B cell (primary cell): ENCODE data around the gene ARHGAP42. TPM values are rescaled to one million over a fixed set of nuclear protein-coding genes. Genes with fewer than 3 reads are reported as not detected.

Experiments
- ATAC-seq: fragments of 200-7000 bp; cut with Tn5 transposase; one replicate; pipeline ENCODE4 v1.10.0; 2021; ENCODE audit warnings: low read depth, mild to moderate bottlenecking, moderate number of reproducible peaks, moderate library complexity
- CTCF ChIA-PET: fragments of 350-600 bp; sonication (Branson Sonifier 250); formaldehyde crosslinking; loops from one replicate; lab custom pipeline; 2021; ENCODE audit warnings: antibody characterized with exemption, inconsistent platforms; lab: Charles Lee
- POLR2A ChIA-PET: fragments of 350-600 bp; sonication (Branson Sonifier 250); formaldehyde crosslinking; loops from one replicate; lab custom pipeline; 2021; ENCODE audit warnings: antibody characterized with exemption; lab: Charles Lee
- DNase-seq: peaks from one replicate; pipeline ENCODE4 v3.0.0; 2013
- H2AFZ ChIP-seq: 2 replicates; pipeline ENCODE4 v1.6.1; 2012; ENCODE audit warnings: mild to moderate bottlenecking, low read depth, low read length; ENCODE audit not compliant: insufficient read depth, poor library complexity, severe bottlenecking
- H3K27ac ChIP-seq, 2 donors: 1 replicate in 1 of 2; 2 replicates in 1 of 2; pipeline ENCODE4 v1.5.1; 2012 to 2013; ENCODE audit warnings: low read length in 2 of 2, mild to moderate bottlenecking in 2 of 2, moderate library complexity in 1 of 2
- H3K27me3 ChIP-seq, 4 experiments: fragments of 200-600 bp in 1 of 4; sonication (generic) in 1 of 4; replicated peaks in 1 of 4; 1 replicate in 2 of 4; 2 replicates in 2 of 4; pipeline versions ENCODE4 v1.6.1 to v1.7.0; 2013 to 2016; ENCODE audit warnings: low read length in 3 of 4, mild to moderate bottlenecking in 2 of 4, mixed read lengths in 1 of 4, moderate library complexity in 1 of 4; ENCODE audit not compliant: insufficient read depth in 4 of 4, control insufficient read depth in 3 of 4; ENCODE audit errors: control extremely low read depth in 1 of 4
- H3K36me3 ChIP-seq, 2 experiments: replicated peaks in 1 of 2; 1 replicate in 1 of 2; 2 replicates in 1 of 2; pipeline versions ENCODE4 v1.6.1 to v1.7.1; 2013; ENCODE audit warnings: low read length in 1 of 2; ENCODE audit not compliant: insufficient read depth in 2 of 2, control insufficient read depth in 1 of 2; ENCODE audit errors: control extremely low read depth in 1 of 2, extremely low read depth in 1 of 2
- H3K4me1 ChIP-seq, 2 donors: fragments of 200-600 bp in 1 of 2; sonication (generic) in 1 of 2; 1 replicate in 1 of 2; 2 replicates in 1 of 2; pipeline versions ENCODE4 v1.5.1 to v1.6.1; 2013 to 2017; ENCODE audit warnings: low read length in 2 of 2; ENCODE audit not compliant: control insufficient read depth in 2 of 2, insufficient read depth in 2 of 2
- H3K4me2 ChIP-seq: replicated peaks from 2 replicates; pipeline ENCODE3; 2012; ENCODE audit warnings: mild to moderate bottlenecking, low read depth, low read length; ENCODE audit not compliant: poor library complexity, severe bottlenecking
- H3K4me3 ChIP-seq, 5 experiments: fragments of 200-600 bp in 1 of 5; sonication (generic) in 1 of 5; 1 replicate in 3 of 5; 2 replicates in 2 of 5; pipeline versions ENCODE4 v1.5.1 to v1.7.0; 2011 to 2016; ENCODE audit warnings: low read length in 4 of 5, mild to moderate bottlenecking in 4 of 5, low read depth in 2 of 5, control low read depth in 1 of 5, moderate library complexity in 1 of 5; ENCODE audit not compliant: insufficient read depth in 1 of 5; ENCODE audit errors: control extremely low read depth in 1 of 5, extremely low read depth in 1 of 5
- H3K79me2 ChIP-seq: fragments of 200-600 bp; sonication (generic); one replicate; pipeline ENCODE4 v1.6.0; 2016; ENCODE audit warnings: low read length; ENCODE audit not compliant: control insufficient read depth, insufficient read depth
- H3K9ac ChIP-seq: fragments of 200-600 bp; sonication (generic); 2 replicates; pipeline ENCODE4 v1.6.1; 2017; ENCODE audit warnings: mild to moderate bottlenecking, low read length, moderate library complexity
- H3K9me3 ChIP-seq, 3 donors: one replicate each; pipeline versions ENCODE4 v1.6.1 to v1.7.1; 2013; ENCODE audit warnings: low read length in 2 of 3; ENCODE audit not compliant: control insufficient read depth in 2 of 3, insufficient read depth in 1 of 3; ENCODE audit errors: control extremely low read depth in 1 of 3
- H4K20me1 ChIP-seq: 2 replicates; pipeline ENCODE4 v1.6.0; 2012; ENCODE audit warnings: mild to moderate bottlenecking, low read length; ENCODE audit not compliant: insufficient read depth, control insufficient read depth, poor library complexity, severe bottlenecking
- H3K27ac Mint-ChIP-seq: one replicate; pipeline ENCODE4 v1.8.0; 2021; ENCODE audit warnings: mixed read lengths
- H3K27me3 Mint-ChIP-seq: one replicate; pipeline ENCODE4 v1.8.0; 2021; ENCODE audit warnings: mixed read lengths
- H3K4me1 Mint-ChIP-seq: one replicate; pipeline ENCODE4 v1.8.0; 2021; ENCODE audit warnings: mixed read lengths
- H3K4me3 Mint-ChIP-seq: one replicate; pipeline ENCODE4 v1.8.0; 2021; ENCODE audit warnings: mixed read lengths
- H3K9me3 Mint-ChIP-seq: one replicate; pipeline ENCODE4 v1.8.0; 2022; ENCODE audit warnings: mixed read lengths; ENCODE audit not compliant: insufficient read depth
- EZH2 ChIP-seq: IDR thresholded peaks from 2 replicates; pipeline ENCODE4 v1.6.1; 2012; ENCODE audit warnings: borderline replicate concordance, low read depth, mild to moderate bottlenecking, moderate library complexity, low read length; ENCODE audit not compliant: insufficient read depth, poor library complexity, severe bottlenecking
- WGBS: methylation state at CpG from one replicate; pipeline ENCODE4 v1.1.5; 2013; ENCODE audit warnings: missing lambda C conversion rate; ENCODE audit not compliant: insufficient coverage; 5-methylcytosine and 5-hydroxymethylcytosine counted together
- intact Hi-C: fragments of 100-400 bp; cut with micrococcal nuclease; formaldehyde crosslinking; loops from one replicate; pipeline ENCODE4 v1.10.0; 2022
- polyA plus RNA-seq: library from polyadenylated mRNA; depleted of rRNA; stranded (reverse); fragments of >200 nt; gene quantifications from 2 replicates; pipeline ENCODE4 v1.2.3, GENCODE V29; 2012
- total RNA-seq, 2 donors: library from RNA; stranded (reverse); fragments of 120-200 nt in 1 of 2; gene quantifications; 1 replicate in 1 of 2; 2 replicates in 1 of 2; pipeline versions ENCODE4 v1.2.3 to v1.2.4, GENCODE V29; 2013 to 2022
- TF ChIP-seq, protein P1 (sequence below): fragments of 200-600 bp; IDR thresholded peaks from one replicate; pipeline ENCODE4 v1.8.0; 2022; ENCODE audit warnings: antibody characterized with exemption, mild to moderate bottlenecking

ARHGAP42 gene
- total and polyA plus RNA-seq, 2 donors (not counting 1 experiment from before 2014, with no cell fraction given): 3.8 to 4.9 TPM

DNA sequence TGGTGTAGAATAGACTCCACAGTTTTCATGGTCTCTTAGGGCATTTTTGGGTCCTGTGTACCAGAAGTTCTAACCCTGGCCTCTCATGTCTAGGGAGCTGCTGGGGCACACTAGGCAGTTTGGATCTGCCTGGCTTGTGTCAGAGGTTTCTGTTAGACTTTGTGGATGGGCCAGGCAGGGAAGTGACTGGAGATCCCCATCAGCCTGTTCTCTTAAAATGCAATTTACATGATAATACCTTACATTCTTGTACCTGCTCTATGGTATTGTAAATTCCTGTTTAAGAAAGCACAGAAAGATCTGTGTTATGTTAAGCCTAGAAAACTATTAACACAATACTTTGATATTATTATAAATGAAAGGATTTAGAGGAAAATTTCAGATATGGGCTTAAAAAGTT is 104.0 kb downstream of the ARHGAP42 start:
- POLR2A ChIA-PET: no interaction called here
- H3K79me2 ChIP-seq: no peaks in the 10 kb centered on the region
- H3K4me2 ChIP-seq: no peak overlapping the region
- Mint-ChIP-seq H3K9me3 (no peaks in the 10 kb centered on the region), H3K4me3 (no peak overlapping the region), H3K4me1 (no peaks in the 10 kb centered on the region), H3K27me3 (no peaks in the 10 kb centered on the region), H3K27ac (no peak overlapping the region)
- no peaks in the 10 kb centered on the region for H3K27me3 ChIP-seq
- H3K27ac ChIP-seq: no peak overlapping the region
- DNase-seq: no peak
- TF ChIP-seq EZH2: no peak
- TF ChIP-seq, protein P1, sequence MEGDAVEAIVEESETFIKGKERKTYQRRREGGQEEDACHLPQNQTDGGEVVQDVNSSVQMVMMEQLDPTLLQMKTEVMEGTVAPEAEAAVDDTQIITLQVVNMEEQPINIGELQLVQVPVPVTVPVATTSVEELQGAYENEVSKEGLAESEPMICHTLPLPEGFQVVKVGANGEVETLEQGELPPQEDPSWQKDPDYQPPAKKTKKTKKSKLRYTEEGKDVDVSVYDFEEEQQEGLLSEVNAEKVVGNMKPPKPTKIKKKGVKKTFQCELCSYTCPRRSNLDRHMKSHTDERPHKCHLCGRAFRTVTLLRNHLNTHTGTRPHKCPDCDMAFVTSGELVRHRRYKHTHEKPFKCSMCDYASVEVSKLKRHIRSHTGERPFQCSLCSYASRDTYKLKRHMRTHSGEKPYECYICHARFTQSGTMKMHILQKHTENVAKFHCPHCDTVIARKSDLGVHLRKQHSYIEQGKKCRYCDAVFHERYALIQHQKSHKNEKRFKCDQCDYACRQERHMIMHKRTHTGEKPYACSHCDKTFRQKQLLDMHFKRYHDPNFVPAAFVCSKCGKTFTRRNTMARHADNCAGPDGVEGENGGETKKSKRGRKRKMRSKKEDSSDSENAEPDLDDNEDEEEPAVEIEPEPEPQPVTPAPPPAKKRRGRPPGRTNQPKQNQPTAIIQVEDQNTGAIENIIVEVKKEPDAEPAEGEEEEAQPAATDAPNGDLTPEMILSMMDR: no peak
- CTCF ChIA-PET: no interaction called here
- H3K4me3 ChIP-seq: no peak overlapping the region
- ATAC-seq: no peak
- intact Hi-C loops: no loop called here
- peaks cover 2 to 3% of the 10 kb centered on the region in 2 experiments for H3K36me3 ChIP-seq
- H3K4me1 ChIP-seq: no peaks in the 10 kb centered on the region
- no peaks in the 10 kb centered on the region for H4K20me1 ChIP-seq
- no peak overlapping the region for H3K9ac ChIP-seq
- H2AFZ ChIP-seq: no peak overlapping the region
- no peaks in the 10 kb centered on the region for H3K9me3 ChIP-seq

DNA sequence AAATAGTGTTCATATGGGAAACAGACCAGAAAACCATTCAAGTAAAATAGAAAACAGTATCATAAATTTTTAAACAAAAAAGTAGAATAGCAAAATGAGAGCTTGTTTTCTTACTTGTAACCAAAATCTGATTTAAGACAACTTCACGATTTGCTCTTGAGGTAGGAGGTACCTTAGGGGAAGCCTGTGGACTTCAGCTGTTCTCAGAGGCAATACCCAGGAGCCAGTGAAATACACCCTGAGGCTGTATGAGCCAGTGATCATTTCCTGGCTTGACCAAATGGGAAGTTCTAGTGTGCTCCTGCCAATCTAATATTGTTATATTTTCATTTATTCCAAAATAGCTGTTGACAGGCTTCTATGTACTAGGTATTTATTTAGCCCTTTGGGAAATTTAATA is 104.8 kb downstream of the ARHGAP42 start:
- peaks cover 2 to 4% of the 10 kb centered on the region in 2 experiments for H3K36me3 ChIP-seq
- intact Hi-C loops: no loop called here
- Mint-ChIP-seq H3K4me1 (no peaks in the 10 kb centered on the region), H3K9me3 (no peaks in the 10 kb centered on the region), H3K4me3 (no peak overlapping the region), H3K27me3 (no peaks in the 10 kb centered on the region), H3K27ac (no peak overlapping the region)
- no peak overlapping the region for H3K4me3 ChIP-seq
- POLR2A ChIA-PET: no interaction called here
- H3K4me1 ChIP-seq: no peaks in the 10 kb centered on the region
- no peaks in the 10 kb centered on the region for H3K27me3 ChIP-seq
- no peaks in the 10 kb centered on the region for H3K79me2 ChIP-seq
- H3K9ac ChIP-seq: no peak overlapping the region
- no peak overlapping the region for H3K4me2 ChIP-seq
- H3K27ac ChIP-seq: no peak overlapping the region
- no peak overlapping the region for H2AFZ ChIP-seq
- ATAC-seq (no peak), DNase-seq (no peak)
- no CpG with 5 or more reads among the region's 1 CpG for WGBS
- H3K9me3 ChIP-seq: no peaks in the 10 kb centered on the region
- TF ChIP-seq EZH2: no peak
- TF ChIP-seq, protein P1: no peak
- CTCF ChIA-PET: no interaction called here
- H4K20me1 ChIP-seq: no peaks in the 10 kb centered on the region
